HG02623 (cell line): Measurements from ENCODE around the gene DCAKD.
A peak's percentile ranks its signal among the peaks of the same experiment; 100 is the strongest.

Experiments used
- ATAC-seq: cut with Tn5 transposase; IDR thresholded peaks from one replicate; pipeline ENCODE4 v1.9.1; 2021; ENCODE audit warnings: moderate library complexity; ENCODE audit not compliant: unreplicated experiment

DCAKD gene

GRCh38 chr17:45051060-45051719, at the start of gene DCAKD:
Gene DCAKD, minus strand, starts transcription at chr17:45051632. Its CDS starts 16,747 bp downstream, at chr17:45034885.
- peak; percentile 89 for ATAC-seq

GRCh38 chr17:45098869-45099616, 47.6 kb upstream of the DCAKD start:
- no peak for ATAC-seq

- ATAC-seq = no peak
These were observed 46.8 kb upstream of the DCAKD start for GRCh38 chr17:45098081-45098868.

- ATAC-seq = no peak
These were observed 45.5 kb upstream of the DCAKD start for GRCh38 chr17:45096926-45097325.

GRCh38 chr17:45096141-45096540, 44.7 kb upstream of the DCAKD start:
- ATAC-seq = no peak

- ATAC-seq = no peak
These were observed 42.1 kb upstream of the DCAKD start for GRCh38 chr17:45093444-45094110.

- no peak for ATAC-seq
These were observed 41.5 kb upstream of the DCAKD start for GRCh38 chr17:45092911-45093430.

GRCh38 chr17:45091778-45092425, 40.5 kb upstream of the DCAKD start:
- no peak for ATAC-seq

GRCh38 chr17:45090711-45091110, 39.3 kb upstream of the DCAKD start:
- ATAC-seq = no peak

- ATAC-seq = no peak
These were observed 37.3 kb upstream of the DCAKD start for GRCh38 chr17:45088741-45089140.

- ATAC-seq = no peak
These were observed 36.5 kb upstream of the DCAKD start for GRCh38 chr17:45087978-45088377.

- ATAC-seq = no peak
These were observed 36.1 kb upstream of the DCAKD start for GRCh38 chr17:45087504-45087975.

- no peak for ATAC-seq
These were observed 35.6 kb upstream of the DCAKD start for GRCh38 chr17:45086865-45087503.

- ATAC-seq = no peak
These were observed 35.0 kb upstream of the DCAKD start for GRCh38 chr17:45086391-45086790.

GRCh38 chr17:45081047-45081703, 29.7 kb upstream of the DCAKD start:
- no peak for ATAC-seq

GRCh38 chr17:45077643-45078042, 26.2 kb upstream of the DCAKD start:
- ATAC-seq = no peak

- ATAC-seq = no peak
These were observed 22.1 kb upstream of the DCAKD start for GRCh38 chr17:45073414-45074070.

GRCh38 chr17:45070809-45071208, 19.4 kb upstream of the DCAKD start:
- no peak for ATAC-seq

GRCh38 chr17:45070001-45070400, 18.6 kb upstream of the DCAKD start:
- ATAC-seq = no peak
